Mesenchymal stem cell (in vitro differentiated cells and primary cell): Measurements from ENCODE around the gene MACROD2.

Source experiments
- DNase-seq: peaks from one replicate; pipeline ENCODE4 v3.0.0-alpha.2; 2013
- H2AFZ ChIP-seq: one replicate; pipeline ENCODE4 v1.6.1; 2013; ENCODE audit warnings: low read depth, mild to moderate bottlenecking, control low read depth, inconsistent platforms, low read length, moderate library complexity
- H2AK5ac ChIP-seq: 2 replicates; pipeline ENCODE4 v1.6.1; 2013; ENCODE audit warnings: low read length, moderate library complexity, mild to moderate bottlenecking, inconsistent platforms; ENCODE audit not compliant: severe bottlenecking
- H2BK120ac ChIP-seq: one replicate; pipeline ENCODE4 v1.6.1; 2013; ENCODE audit warnings: low read depth, mild to moderate bottlenecking, inconsistent platforms, low read length, moderate library complexity
- H2BK12ac ChIP-seq, 2 experiments: one replicate each; pipeline ENCODE4 v1.6.1; 2013; ENCODE audit warnings: inconsistent platforms in 2 of 2, low read length in 2 of 2, mild to moderate bottlenecking in 2 of 2, moderate library complexity in 2 of 2, control low read depth in 1 of 2
- H2BK15ac ChIP-seq: one replicate; pipeline ENCODE4 v1.6.1; 2013; ENCODE audit warnings: mild to moderate bottlenecking, low read depth, inconsistent platforms; ENCODE audit not compliant: poor library complexity, severe bottlenecking
- H2BK5ac ChIP-seq: 2 replicates; pipeline ENCODE4 v1.6.1; 2013; ENCODE audit warnings: low read depth, mild to moderate bottlenecking, low read length, control low read depth, inconsistent platforms; ENCODE audit not compliant: poor library complexity, severe bottlenecking
- H3K14ac ChIP-seq, 2 experiments: one replicate each; pipeline ENCODE4 v1.6.1; 2013; ENCODE audit warnings: inconsistent platforms in 2 of 2, low read length in 2 of 2, control low read depth in 1 of 2, mild to moderate bottlenecking in 1 of 2, moderate library complexity in 1 of 2
- H3K18ac ChIP-seq, 2 experiments: one replicate each; pipeline ENCODE4 v1.6.1; 2013; ENCODE audit warnings: inconsistent platforms in 2 of 2, low read length in 2 of 2, control low read depth in 1 of 2, low read depth in 1 of 2, mild to moderate bottlenecking in 1 of 2
- H3K23ac ChIP-seq, 2 experiments: one replicate each; pipeline ENCODE4 v1.6.1; 2013; ENCODE audit warnings: inconsistent platforms in 2 of 2, low read length in 2 of 2, mild to moderate bottlenecking in 2 of 2, moderate library complexity in 2 of 2, control low read depth in 1 of 2
- H3K27ac ChIP-seq: 2 replicates; pipeline ENCODE4 v1.5.1; 2013; ENCODE audit warnings: mild to moderate bottlenecking, moderate library complexity, low read length, control low read depth, inconsistent platforms; ENCODE audit not compliant: poor library complexity, severe bottlenecking
- H3K27me3 ChIP-seq, 2 experiments: 2 replicates each; pipeline versions ENCODE4 v1.6.1 to v1.7.0; 2013; ENCODE audit warnings: low read length in 2 of 2, mild to moderate bottlenecking in 2 of 2, moderate library complexity in 2 of 2, control low read depth in 1 of 2, inconsistent platforms in 1 of 2; ENCODE audit not compliant: control insufficient read depth in 1 of 2, insufficient read depth in 1 of 2
- H3K36me3 ChIP-seq, 2 experiments: 2 replicates each; pipeline versions ENCODE4 v1.6.1 to v1.7.0; 2013; ENCODE audit warnings: low read length in 2 of 2, control low read depth in 1 of 2, inconsistent platforms in 1 of 2, low read depth in 1 of 2, mild to moderate bottlenecking in 1 of 2; ENCODE audit not compliant: insufficient read depth in 2 of 2, control insufficient read depth in 1 of 2
- H3K4ac ChIP-seq, 2 experiments: one replicate each; pipeline ENCODE4 v1.6.1; 2013; ENCODE audit warnings: inconsistent platforms in 2 of 2, low read length in 2 of 2, mild to moderate bottlenecking in 2 of 2, moderate library complexity in 2 of 2, control low read depth in 1 of 2, low read depth in 1 of 2
- H3K4me1 ChIP-seq: 2 replicates; pipeline ENCODE4 v1.6.1; 2013; ENCODE audit warnings: low read depth, low read length, control low read depth; ENCODE audit not compliant: control insufficient read depth, insufficient read depth
- H3K4me2 ChIP-seq: 2 replicates; pipeline ENCODE4 v1.6.1; 2013; ENCODE audit warnings: low read length, mild to moderate bottlenecking, inconsistent platforms; ENCODE audit not compliant: poor library complexity, severe bottlenecking
- H3K4me3 ChIP-seq, 2 experiments: 2 replicates each; pipeline versions ENCODE4 v1.5.1 to v1.7.0; 2013; ENCODE audit warnings: low read length in 2 of 2, mild to moderate bottlenecking in 2 of 2, control low read depth in 1 of 2, low read depth in 1 of 2; ENCODE audit not compliant: insufficient read depth in 1 of 2
- H3K79me1 ChIP-seq: replicated peaks from 2 replicates; pipeline ENCODE4 v1.6.1; 2013; ENCODE audit warnings: mild to moderate bottlenecking, control low read depth, low read length, inconsistent platforms; ENCODE audit not compliant: poor library complexity, severe bottlenecking
- H3K9ac ChIP-seq: 2 replicates; pipeline ENCODE4 v1.7.0; 2013; ENCODE audit warnings: mild to moderate bottlenecking, low read length, moderate library complexity
- H3K9me3 ChIP-seq: 2 replicates; pipeline ENCODE4 v1.7.0; 2013; ENCODE audit warnings: mild to moderate bottlenecking, low read length; ENCODE audit not compliant: control insufficient read depth
- H4K8ac ChIP-seq: one replicate; pipeline ENCODE4 v1.6.1; 2013; ENCODE audit warnings: inconsistent platforms, mild to moderate bottlenecking, low read length, moderate library complexity
- H4K91ac ChIP-seq: one replicate; pipeline ENCODE4 v1.6.1; 2013; ENCODE audit warnings: mild to moderate bottlenecking, low read length, inconsistent platforms
- WGBS: methylation state at CpG from one replicate; pipeline ENCODE4 v1.1.7; 2013; ENCODE audit warnings: mixed read lengths; 5-methylcytosine and 5-hydroxymethylcytosine counted together

MACROD2 gene

DNA sequence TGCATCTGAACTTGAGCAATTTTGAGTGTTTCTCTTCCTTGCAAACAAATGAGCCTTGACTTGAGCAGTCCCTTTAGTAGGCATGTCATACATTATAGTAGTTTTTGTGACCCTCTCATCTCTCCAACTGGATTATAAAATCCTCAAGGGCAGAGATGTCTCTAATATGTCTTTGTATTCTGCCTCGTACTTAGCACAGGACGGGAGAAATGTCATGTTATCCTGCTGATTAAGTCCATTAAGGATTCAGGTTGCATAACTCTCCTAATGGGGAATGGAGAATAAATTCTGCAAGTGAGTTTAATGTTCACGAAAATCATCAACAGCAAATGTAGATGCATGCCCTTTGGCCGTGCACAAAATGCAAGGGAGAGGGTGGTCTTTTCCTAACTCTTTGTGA is 1635.0 kb downstream of the MACROD2 start:
- Histone ChIP-seq H3K23ac (no peak overlapping the region), H4K8ac (no peak overlapping the region), H3K9me3 (no peaks in the 10 kb centered on the region), H2BK12ac (no peak overlapping the region), H2AFZ (no peak overlapping the region), H3K4me1 (no peaks in the 10 kb centered on the region), H3K27ac (no peak overlapping the region), H3K4me2 (no peak overlapping the region), H3K79me1 (no peaks in the 10 kb centered on the region), H2BK120ac (no peak overlapping the region), H3K27me3 (peaks cover 0 to 6% of the 10 kb centered on the region in 2 experiments), H2BK5ac (no peak overlapping the region), H2AK5ac (no peak overlapping the region), H3K9ac (no peak overlapping the region), H3K36me3 (no peaks in the 10 kb centered on the region), H4K91ac (no peak overlapping the region), H2BK15ac (no peak overlapping the region), H3K4me3 (no peak overlapping the region), H3K18ac (no peak overlapping the region), H3K4ac (no peak overlapping the region), H3K14ac (no peak overlapping the region)
- 77% methylated on average over 4 of the region's 4 CpGs for WGBS
- DNase-seq = no peak

DNA sequence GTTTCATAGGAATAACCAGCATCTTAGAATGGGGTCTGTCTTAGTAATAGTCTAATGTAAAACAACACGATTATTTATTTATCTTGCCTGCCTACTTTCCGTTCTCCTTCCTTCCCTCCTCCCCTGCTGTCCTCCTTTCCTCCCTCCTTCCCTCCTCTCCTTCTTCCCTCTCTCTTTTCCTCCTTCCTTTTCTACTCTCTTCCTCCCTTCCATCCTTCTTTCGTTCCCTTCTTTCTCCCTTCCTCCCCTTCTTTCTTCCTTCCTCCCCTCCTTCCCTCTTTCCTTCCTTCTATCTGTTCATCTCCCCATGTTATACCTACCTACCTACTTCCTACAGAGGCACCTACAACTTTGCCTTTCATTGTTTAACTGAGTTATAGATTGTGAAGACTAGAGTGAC is 1637.4 kb downstream of the MACROD2 start:
- no peaks in the 10 kb centered on the region for H3K36me3 ChIP-seq
- no peaks in the 10 kb centered on the region for H3K9me3 ChIP-seq
- H3K4ac ChIP-seq = no peak overlapping the region
- no peak overlapping the region for H4K91ac ChIP-seq
- H2AFZ ChIP-seq = no peak overlapping the region
- H3K4me1 ChIP-seq = no peaks in the 10 kb centered on the region
- no peak overlapping the region for H4K8ac ChIP-seq
- no peak overlapping the region for H2BK5ac ChIP-seq
- H3K4me2 ChIP-seq = no peak overlapping the region
- peaks cover 0 to 6% of the 10 kb centered on the region in 2 experiments for H3K27me3 ChIP-seq
- H3K79me1 ChIP-seq = no peaks in the 10 kb centered on the region
- DNase-seq = no peak
- H3K23ac ChIP-seq = no peak overlapping the region
- no peak overlapping the region for H2BK120ac ChIP-seq
- WGBS = 92% methylated on average over 3 of the region's 3 CpGs
- no peak overlapping the region for H3K18ac ChIP-seq
- H3K9ac ChIP-seq = no peak overlapping the region
- H3K27ac ChIP-seq = no peak overlapping the region
- H3K14ac ChIP-seq = no peak overlapping the region
- no peak overlapping the region for H2BK15ac ChIP-seq
- H3K4me3 ChIP-seq = no peak overlapping the region
- no peak overlapping the region for H2AK5ac ChIP-seq
- H2BK12ac ChIP-seq = no peak overlapping the region

DNA sequence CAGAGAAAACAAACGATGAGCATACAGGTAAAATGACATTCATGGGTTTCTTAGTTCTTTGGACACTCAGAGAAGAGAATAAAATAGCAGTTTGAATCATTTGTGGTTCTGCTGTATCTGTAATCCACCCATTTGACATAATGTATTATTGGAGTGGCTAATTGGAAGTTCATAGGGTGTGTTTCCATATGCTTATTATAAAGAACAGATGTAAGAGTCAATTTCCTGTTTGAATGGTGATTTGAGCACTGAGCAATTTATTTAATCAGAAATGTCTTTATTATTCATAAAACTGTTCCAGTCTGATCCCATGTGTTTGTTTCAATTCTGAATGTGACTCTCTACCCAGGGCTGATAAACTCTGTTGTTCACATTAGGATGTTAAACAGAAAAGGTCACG is 1638.8 kb downstream of the MACROD2 start:
- Histone ChIP-seq H4K91ac (no peak overlapping the region), H3K4me3 (no peak overlapping the region), H2AFZ (no peak overlapping the region), H3K14ac (no peak overlapping the region), H3K9ac (no peak overlapping the region), H3K79me1 (no peaks in the 10 kb centered on the region), H3K23ac (no peak overlapping the region), H2AK5ac (no peak overlapping the region), H3K4me2 (no peak overlapping the region), H4K8ac (no peak overlapping the region), H3K18ac (no peak overlapping the region), H3K4me1 (no peaks in the 10 kb centered on the region), H3K36me3 (no peaks in the 10 kb centered on the region), H3K4ac (no peak overlapping the region), H2BK15ac (no peak overlapping the region), H2BK12ac (no peak overlapping the region), H2BK120ac (no peak overlapping the region), H2BK5ac (no peak overlapping the region), H3K9me3 (no peaks in the 10 kb centered on the region), H3K27ac (no peak overlapping the region), H3K27me3 (peaks cover 0 to 6% of the 10 kb centered on the region in 2 experiments)
- DNase-seq = no peak
- WGBS = 70% methylated on average over 2 of the region's 2 CpGs

DNA sequence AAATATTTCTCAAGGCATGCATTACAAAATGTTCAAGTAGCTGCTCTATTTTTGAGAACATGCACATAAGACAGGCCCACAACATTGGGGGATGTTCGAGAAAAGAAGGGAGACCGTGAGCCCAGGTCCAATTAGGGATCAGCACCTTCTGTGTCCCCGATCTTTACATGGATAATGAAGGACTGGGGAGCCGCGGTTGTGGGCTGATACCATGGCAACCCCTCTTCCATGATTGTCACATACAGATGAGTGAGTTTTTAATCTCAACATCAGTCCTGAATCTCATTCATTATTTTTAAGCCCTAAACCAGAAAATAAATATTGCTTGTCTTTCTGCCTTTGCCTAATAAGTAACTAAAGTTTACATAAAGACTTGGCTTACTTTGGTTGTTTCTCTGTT is 1642.2 kb downstream of the MACROD2 start:
- WGBS = 85% methylated on average over 5 of the region's 5 CpGs
- H3K23ac ChIP-seq = no peak overlapping the region

More for the DNA sequence above, 1642.2 kb downstream of the MACROD2 start:
- Histone ChIP-seq H3K9me3 (no peaks in the 10 kb centered on the region), H4K8ac (no peak overlapping the region), H2BK120ac (no peak overlapping the region), H3K27ac (no peak overlapping the region), H2BK12ac (no peak overlapping the region), H3K27me3 (peaks cover 0 to 3% of the 10 kb centered on the region in 2 experiments), H3K4me2 (no peak overlapping the region), H3K79me1 (no peaks in the 10 kb centered on the region), H2AFZ (no peak overlapping the region), H2BK5ac (no peak overlapping the region), H3K4me1 (peaks cover under 1% of the 10 kb centered on the region), H4K91ac (no peak overlapping the region), H2BK15ac (no peak overlapping the region), H3K4ac (no peak overlapping the region), H3K14ac (no peak overlapping the region), H2AK5ac (no peak overlapping the region), H3K9ac (no peak overlapping the region), H3K18ac (no peak overlapping the region), H3K36me3 (no peaks in the 10 kb centered on the region), H3K4me3 (no peak overlapping the region)
- no peak for DNase-seq
